HG02981 (cell line): Measurements from ENCODE around the gene MOGAT3.

ENCODE experiments used
- ATAC-seq: cut with Tn5 transposase; IDR thresholded peaks from one replicate; pipeline ENCODE4 v1.9.1; 2021; ENCODE audit warnings: mild to moderate bottlenecking, moderate library complexity; ENCODE audit not compliant: unreplicated experiment

Gene MOGAT3

DNA sequence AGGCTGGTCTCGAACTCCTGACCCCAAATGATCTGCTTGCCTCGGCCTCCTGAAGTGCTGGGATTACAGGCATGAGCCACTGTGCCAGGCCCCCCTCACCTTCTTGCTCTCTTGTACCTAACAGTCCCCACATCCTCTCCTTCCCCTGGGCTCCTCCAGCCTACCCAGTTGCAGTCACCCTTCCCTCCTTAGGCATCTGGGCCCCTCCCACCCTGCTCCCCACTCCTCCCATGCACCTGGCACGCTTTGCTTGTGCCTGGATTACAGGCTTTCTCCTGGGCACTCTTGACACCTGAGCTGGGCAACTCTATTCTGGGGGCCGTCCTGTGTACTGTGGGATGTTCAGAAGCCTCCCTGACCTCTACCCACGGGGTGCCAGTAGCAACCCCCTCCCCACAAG is 33.8 kb upstream of the MOGAT3 start:
- ATAC-seq = no peak

DNA sequence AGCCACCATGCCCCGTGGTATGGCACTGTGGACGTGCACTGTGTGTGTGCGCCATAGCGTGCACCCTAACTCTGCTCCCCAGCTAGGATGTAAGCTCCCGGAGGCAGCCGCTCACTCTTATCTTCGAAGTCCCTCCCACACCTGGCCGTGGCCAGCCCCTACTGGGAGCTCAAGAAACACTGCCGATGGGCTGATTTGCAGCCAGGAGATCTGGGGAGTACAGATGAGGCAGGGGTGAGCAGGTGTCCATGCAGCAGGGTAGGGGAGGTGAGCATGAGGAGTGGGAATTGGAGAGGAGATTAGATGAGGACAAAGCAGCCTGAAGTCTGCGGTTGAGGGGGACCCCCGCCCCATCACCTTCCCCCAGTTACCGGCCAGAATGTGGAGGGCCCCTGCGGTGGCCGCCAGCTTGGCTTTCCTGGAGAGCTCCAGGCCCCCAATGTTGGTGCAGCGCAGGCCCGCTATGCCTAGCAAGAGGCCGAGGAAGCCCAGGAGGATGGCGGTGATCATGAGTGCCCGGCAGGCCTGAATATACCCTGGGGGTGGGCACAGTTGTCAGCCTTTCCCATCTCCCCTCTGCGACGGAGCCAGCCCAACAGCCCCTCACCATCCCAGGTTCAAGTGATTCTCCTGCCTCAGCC is 33.2 kb upstream of the MOGAT3 start:
- no peak for ATAC-seq

DNA sequence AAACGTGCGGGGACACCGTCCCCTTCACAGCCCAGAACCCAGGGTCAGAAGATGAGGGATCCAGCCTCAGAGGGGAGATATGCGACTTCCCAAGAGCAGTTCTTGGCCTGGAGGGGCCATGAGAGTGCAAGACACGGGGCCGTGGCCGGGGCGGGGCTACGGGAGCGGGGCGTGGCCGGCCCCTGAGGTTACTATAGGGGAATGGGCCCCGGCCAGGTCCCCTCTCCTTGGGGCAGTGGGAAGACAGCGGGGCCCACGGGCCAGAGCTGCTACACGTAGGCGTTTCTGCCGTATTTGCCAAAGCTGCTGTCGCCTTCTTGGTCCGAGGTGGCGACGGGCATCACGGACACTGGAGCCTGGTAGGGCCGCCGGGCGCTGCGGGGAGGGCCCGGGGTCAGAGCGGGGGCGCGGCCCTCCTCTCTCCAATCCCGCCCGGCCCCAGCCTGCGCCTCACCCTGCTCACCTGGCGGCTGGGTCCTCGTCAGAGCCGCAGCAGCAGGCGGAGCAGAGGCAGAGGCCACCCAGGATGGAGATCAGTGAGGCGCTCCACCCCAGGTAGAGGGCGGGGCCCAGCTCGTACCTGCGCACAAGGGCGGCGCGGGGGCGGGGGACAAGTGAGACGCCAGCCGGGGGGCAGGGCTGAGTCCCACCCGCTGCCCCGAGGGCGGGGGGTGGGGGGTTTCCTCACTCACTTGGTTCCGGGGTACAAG is 31.5 kb upstream of the MOGAT3 start:
- ATAC-seq = no peak

DNA sequence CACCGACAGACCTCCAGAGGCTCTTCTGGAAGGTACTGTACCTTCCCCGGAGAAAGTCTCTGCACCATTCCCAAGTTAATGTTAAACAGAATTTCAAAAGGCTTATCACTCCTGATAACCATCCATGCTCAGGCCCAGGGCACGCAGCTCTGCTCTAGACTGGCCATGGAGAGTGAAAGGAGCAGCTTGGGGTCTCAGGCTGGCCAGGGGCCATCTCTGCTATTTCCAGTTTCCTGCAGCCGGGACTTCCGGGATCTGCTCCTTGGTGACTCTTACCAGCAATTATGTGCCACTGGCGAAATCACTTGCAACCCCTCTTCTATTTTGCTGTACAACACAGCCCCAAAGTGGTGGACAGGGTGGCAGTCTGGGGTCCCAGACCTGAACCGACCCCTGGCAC is 30.8 kb upstream of the MOGAT3 start:
- no peak for ATAC-seq

DNA sequence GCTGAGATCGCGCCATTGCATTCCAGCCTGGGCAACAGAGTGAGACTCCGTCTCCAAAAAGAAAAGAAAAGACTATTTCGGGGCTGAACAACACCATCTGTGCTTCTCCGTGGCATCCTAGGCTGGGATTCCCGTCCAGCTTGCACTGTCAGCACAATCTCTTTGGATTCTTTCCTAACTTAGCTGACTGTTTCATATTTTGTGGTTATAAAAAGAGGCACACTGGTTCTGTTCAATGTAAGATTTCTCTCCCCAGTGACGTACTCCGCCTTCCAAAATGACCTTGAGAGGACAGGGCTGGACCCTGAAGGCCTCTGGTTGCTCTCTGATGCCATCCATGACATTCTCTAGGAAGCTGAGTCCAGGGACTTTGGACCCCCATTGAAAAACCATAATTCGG is 25.9 kb upstream of the MOGAT3 start:
- ATAC-seq = no peak

DNA sequence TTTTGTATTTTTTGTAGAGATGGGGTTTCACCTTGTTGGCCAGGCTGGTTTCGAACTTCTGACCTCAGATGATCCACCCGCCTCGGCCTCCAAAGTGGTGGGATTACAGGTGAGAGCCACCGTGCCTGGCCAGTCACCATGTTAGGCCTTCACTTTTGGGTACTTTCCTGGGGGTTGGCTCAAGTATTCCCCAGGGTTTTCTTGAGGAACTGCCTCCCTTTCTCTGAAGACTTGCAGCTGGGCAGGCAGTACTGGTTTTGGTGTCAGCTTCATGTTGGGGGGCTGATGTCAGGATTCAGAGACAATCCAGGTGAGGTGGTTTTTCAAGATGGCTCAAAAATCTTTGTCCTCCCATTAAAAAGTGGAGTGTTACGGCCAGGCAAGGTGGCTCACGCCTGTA is 24.8 kb upstream of the MOGAT3 start:
- no peak for ATAC-seq

DNA sequence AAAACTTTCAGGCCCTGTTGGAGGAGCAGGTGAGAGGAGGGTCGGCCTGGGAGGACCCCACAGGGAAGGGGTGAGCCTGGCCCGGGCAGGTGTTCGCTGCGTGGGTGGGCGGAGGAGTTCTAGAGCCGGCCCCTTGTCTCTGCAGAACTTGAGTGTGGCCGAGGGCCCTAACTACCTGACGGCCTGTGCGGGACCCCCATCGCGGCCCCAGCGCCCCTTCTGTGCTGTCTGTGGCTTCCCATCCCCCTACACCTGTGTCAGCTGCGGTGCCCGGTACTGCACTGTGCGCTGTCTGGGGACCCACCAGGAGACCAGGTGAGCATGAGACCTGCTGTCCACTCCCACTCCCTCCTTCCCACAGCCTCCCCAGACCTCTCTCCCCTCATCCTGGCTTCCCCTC is 22.7 kb upstream of the MOGAT3 start:
- ATAC-seq = no peak

DNA sequence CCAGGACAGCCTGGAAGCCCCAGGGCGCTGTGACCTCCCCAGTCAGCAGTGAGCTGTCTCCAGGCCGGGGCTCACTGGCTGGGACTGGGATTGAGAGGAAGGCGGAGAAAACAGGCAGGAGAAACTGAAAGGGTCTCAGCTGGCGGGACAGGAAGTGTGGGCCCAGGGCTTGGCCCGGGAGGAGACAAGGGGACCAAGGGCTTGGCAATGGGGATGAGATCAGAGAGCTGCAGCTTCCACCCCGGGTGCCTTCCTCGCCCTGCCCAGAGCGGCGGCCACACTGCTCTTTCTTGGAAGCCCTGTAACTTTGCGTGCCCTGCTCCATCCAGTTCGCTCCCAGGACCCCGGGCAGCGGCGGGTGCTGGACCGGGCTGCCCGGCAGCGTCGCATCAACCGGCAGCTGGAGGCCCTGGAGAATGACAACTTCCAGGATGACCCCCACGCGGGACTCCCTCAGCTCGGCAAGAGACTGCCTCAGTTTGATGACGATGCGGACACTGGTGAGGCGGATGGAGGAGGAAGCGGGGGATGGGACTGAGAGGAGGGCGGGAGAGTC is 21.5 kb upstream of the MOGAT3 start:
- no peak for ATAC-seq

DNA sequence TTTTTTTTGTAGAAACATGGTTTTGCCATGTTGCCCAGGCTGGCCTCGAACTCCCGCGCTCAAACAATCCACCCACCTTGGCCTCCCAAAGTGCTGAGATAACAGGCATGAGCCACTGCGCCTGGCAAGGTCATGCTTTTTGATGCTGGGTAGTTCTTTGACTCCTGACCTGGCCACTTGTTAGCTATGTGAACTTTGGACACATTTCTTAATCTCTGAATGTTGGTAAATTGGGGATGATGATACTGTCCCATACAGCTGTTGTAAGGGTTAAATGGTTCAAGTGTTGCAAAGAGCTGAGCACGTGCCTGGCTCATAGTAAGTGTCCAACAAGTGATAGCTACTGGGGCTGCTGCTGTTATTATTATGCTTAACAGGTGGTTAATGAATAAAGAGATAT is 19.5 kb upstream of the MOGAT3 start:
- no peak for ATAC-seq

DNA sequence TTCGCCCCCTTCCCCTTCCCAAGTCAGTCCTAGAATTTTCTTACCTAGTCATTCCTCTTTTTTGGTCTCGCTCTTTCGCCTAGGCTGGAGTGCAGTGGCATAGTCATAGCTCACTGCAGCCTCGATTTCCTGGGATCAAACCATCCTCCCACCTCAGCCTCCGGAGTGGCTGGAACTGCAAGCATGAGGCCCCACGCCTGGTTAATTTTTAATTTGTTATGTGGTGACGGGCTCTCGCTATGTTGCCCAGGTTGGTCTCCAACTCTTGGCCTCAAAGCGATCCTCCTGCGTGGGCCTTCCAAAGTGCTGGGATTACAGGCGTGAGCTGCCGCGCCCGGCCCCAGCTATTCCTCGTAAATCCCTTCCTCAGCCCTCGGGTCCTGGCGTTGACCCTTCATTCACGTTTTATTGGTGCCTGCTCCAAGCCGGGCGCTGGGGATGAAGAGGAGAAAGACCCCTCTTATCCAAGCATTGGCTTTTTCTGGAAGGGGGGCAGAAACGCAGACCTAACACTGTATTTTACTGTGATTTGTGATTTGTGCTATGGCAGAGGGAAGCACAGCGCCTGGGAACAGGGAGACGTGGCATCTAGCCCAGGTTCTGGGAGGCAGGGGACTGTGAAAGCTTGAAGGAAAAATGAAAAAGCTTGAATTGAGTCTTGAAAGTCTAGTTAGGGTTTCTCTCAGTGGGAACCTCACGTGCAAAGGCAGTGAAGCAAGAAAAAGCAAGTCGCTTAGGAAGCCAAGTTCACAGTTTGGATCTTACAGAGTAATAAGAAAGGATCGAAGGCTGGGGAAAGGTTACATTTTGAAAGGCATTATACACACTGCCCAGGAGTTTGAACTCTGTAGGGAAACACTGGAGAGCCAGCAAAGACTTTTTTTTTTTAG is 17.6 kb upstream of the MOGAT3 start:
- ATAC-seq = peak; percentile 19

DNA sequence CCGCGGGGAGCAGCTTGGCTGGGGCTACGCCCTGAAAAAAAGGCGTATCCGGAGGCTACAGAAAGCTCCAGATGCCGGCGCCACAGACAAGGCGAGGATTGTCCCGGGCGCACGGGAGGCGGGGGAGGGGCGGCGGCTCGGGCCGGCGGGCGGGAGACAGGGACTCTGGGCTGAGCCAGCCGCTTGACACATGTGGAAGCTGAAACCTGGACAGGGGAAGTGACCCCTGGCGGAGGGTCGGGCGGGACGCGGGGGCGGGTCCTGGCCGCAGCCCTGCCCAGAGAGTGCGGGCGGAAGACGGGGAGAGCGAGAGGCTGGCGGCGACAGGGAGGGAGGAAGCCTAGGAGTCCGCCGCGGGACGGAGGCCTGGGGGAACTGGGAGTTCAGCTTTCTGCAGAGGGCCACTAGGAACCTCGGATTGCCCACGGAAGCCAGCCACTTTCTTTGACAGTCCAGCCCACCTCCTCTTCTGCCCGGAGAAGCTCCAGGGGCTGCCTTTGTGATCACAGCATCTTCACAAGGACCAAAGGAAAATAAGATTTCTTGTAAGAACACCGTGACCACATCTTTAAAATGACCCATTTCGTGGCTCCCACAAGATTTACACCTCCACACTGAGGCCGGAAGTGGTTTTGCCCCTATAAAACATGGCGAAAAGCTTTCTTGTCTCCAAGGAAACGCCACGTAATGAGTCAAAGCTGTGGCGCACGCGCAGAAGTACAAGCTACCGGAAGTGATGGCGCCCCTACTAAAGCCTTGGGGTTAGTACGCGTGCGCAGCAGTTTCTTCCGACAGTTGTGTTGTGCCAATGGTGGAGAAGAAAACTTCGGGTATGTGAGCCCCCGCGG is 16.8 kb upstream of the MOGAT3 start, which contains the start of the genes PLOD3 and ZNHIT1:
PLOD3 (minus strand) TSS at position 194 of the 848 bp plus-strand sequence. CDS start 307 bp downstream, outside the sequence.
ZNHIT1 (plus strand) TSS at position 778 of the 848 bp plus-strand sequence; CDS start at position 809, 31 bp downstream.
- peak; percentile 59 for ATAC-seq

DNA sequence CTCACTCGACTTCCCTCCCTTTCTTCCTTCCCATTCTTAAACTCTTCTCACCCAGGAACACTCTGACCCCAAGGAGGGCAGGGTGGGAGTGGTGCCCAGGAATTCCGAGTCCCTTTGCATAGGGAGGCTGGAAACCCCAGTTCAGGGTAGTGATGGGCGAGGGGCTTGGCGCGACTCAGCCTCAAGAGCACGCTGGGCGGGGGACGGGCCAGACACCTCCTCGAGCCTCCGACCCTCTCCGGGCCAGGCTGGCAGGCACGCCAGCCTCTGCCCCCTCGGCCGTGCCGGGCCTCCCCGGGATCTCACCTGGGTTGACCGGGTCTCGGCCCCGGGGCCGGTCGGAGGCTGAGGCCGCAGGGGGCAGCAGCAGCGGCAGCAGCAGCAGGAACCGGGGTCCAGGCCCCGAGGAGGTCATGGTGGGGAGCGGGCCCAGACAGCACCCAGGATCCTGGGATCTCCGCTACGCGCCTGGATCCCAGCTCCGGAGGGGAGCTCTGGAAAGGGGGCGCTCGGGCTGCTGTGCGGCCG is 16.1 kb upstream of the MOGAT3 start:
- ATAC-seq = peak; percentile 23

DNA sequence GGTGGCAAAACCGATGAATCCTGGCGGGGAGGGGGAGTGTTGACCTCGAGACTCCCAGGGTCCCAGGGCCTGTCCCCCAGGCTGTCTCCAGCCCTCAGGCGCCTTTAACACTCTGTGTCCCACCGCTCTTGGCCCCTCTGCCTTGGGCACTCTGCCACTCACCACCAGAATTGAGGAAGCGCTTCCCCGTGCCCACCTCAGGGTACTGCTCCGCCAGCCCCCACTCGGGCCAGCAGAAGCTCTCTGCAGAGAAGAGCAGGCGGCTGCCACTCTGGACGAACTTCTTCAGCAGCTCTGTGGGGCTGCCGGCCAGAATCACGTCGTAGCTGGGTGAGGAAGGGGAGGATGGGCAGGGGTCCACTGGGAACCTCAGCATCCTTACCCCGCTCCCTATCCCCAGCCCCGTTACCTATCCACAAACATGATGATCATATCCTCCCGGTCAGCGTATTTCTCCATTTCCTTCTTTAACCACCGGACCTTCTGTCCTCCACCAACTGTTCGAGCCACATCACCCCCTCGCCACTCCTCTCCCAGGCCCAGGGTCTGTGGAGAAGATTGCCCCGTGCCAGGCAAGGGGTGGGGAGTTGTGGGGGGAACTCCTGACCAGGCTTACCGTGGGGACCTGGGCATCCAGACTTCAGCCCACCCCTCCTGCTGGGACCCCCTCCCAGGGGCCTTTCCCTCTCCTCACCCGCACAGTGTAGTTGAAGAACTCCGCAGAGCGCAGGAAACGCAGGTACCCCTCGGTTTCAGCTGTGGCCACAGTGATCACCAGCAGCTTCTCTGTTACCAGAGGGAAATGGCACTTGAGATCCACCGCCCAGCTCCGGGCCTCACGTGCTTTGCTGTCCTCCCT is 15.4 kb upstream of the MOGAT3 start:
- no peak for ATAC-seq

DNA sequence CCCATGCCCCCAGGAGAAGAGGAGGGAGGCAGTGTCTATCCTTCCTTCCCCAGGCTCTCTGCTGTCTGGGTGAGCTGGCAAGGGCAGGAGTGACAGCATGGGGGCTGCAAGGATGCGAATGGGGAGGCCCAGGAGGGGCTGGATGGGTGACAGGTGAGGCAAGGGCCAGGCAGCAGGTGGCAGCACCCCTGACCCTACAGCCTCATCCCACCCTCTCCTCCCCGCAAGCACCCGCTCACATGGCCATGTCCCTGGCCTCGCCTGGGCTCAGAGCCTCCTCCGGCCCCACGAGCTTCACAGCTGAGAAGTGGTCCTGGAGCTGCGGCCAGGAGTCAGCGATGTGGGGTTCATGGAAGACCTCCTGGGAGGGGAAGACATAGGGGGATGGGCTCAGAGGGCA is 11.2 kb upstream of the MOGAT3 start:
- no peak for ATAC-seq

DNA sequence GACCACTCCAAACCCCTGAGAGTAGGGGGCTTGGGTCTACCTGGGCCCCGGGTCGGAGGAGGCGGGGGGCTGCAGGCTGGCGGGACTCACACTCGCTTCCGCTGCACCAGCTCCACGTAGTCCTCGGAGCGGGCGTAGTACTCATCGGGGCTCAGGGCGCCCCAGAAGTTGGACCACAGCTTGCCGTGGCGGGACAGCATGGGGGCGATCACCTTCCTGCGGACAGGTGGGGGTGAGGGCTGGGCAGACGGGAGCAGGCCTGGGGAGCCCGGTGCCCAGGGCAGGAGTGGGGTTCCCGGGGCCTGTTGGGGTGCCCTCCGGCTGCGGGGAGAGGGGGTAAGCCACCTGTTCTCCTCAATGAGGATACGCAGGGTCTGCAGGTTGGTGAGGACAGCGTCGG is 10.7 kb upstream of the MOGAT3 start:
- ATAC-seq = no peak

DNA sequence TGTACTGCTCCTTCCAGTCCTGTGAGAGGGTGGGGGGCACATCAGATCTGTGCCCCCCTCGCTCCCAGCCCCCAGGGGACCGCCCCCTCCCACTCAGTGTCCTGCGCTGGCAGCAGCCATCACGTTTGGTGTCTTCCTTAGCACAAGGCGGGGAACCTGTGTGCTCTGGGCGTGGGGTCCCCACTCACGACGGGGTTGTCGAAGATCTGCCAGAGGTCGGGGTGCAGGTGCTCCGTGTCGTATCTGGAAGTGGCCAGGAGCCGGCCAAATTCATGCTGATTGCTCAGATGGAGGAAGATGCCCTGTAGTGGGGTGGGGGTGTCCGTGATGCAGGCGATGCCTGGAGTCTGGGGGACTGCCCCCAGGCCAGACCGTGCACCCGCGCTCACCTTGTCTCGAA is 9.3 kb upstream of the MOGAT3 start:
- no peak for ATAC-seq

DNA sequence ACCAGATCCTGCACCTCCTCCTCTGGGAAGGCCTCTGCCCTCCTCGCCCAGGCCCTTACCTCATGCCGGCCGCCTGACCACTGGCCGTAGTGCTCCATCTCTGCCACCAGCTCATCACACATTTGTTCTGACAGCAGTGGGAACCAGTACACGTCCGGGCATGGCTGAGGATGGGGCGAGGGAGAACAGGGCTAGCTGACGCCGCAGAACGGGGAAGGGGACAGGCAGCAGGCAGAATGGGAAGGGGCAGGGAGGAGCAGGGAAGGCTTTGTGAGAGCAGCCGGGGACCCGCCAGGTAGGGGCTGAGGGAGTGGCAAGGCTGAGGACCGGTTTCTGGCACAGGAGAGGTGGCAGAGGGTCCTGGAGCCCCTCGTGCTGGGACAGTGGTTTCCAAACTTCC is 8.0 kb upstream of the MOGAT3 start:
- no peak for ATAC-seq

DNA sequence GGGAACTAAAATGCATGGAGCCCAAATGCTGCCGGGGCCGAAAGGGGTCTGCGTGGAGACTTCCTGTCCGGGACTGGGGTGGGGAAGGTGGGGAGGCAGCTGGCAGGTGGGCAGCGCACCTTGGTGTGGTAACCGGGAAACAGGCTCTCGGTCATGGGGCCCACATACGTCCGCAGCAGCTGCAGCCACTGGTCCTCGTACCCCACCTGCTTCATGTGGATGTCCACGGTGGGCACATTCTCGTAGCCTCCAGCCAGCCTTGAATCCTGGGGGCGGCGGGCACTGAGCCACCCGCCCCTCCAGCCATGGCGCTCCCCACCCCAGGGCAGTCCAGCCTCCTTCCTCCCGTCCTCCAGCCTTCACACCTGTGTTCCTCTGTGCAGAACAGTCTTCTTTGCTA is 6.6 kb upstream of the MOGAT3 start:
- no peak for ATAC-seq

DNA sequence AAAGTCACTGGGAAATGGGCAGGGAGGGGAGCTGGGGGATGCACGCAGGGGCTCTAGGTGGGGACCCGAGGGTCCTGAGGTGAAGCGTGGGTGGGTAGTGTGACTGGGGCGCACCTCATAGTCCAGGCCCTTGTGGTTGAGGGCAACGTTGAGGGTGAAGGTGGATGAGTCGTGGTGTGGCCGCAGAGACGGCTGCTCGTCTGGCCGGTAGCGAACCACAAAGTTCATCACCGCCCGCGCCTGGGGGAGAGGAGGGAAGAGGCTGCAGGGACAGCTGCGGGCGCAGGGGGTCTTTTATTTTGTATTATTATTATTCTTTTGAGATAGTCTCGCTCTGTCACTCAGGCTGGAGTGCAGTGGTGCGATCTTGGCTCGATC is 5.8 kb upstream of the MOGAT3 start:
- no peak for ATAC-seq
